SJSA1 (cell line): ENCODE measurements around the gene CLDN1. TPM values are rescaled to one million over a fixed set of nuclear protein-coding genes. Genes with fewer than 3 reads are reported as not detected.

ENCODE experiments used
- DNase-seq, 2 experiments: peaks; one replicate each; pipeline ENCODE4 v3.0.0-alpha.2; 2015 to 2020; ENCODE audit warnings: low spot score in 2 of 2, low read depth in 1 of 2
- H3K27ac ChIP-seq: fragments of 250-450 bp; sonication (Bioruptor Pico); 2 replicates; pipeline ENCODE4 v1.5.1; 2020; ENCODE audit warnings: mild to moderate bottlenecking, moderate library complexity
- H3K27me3 ChIP-seq: fragments of 250-450 bp; sonication (Bioruptor Pico); replicated peaks from 2 replicates; pipeline ENCODE4 v1.5.1; 2020; ENCODE audit warnings: mild to moderate bottlenecking, moderate library complexity
- H3K36me3 ChIP-seq: fragments of 250-450 bp; sonication (Bioruptor Pico); 2 replicates; pipeline ENCODE4 v1.5.1; 2020; ENCODE audit warnings: mild to moderate bottlenecking
- H3K4me1 ChIP-seq: fragments of 250-450 bp; sonication (Bioruptor Pico); replicated peaks from 2 replicates; pipeline ENCODE4 v1.6.1; 2021; ENCODE audit warnings: mild to moderate bottlenecking
- H3K4me3 ChIP-seq: fragments of 250-450 bp; sonication (Bioruptor Pico); 2 replicates; pipeline ENCODE4 v1.5.1; 2020; ENCODE audit warnings: mild to moderate bottlenecking
- H3K9me3 ChIP-seq: fragments of 250-450 bp; sonication (Bioruptor Pico); replicated peaks from 2 replicates; pipeline ENCODE4 v1.5.1; 2020; ENCODE audit warnings: mild to moderate bottlenecking
- total RNA-seq: library from RNA; depleted of rRNA; stranded (reverse); fragments of >200 nt; shearing (Covaris generic); gene quantifications from 2 replicates; pipeline ENCODE4 v1.2.3, GENCODE V29; 2014

CLDN1 gene
- total RNA-seq, 1 experiment from 2014 or later = 2.4 TPM

DNA sequence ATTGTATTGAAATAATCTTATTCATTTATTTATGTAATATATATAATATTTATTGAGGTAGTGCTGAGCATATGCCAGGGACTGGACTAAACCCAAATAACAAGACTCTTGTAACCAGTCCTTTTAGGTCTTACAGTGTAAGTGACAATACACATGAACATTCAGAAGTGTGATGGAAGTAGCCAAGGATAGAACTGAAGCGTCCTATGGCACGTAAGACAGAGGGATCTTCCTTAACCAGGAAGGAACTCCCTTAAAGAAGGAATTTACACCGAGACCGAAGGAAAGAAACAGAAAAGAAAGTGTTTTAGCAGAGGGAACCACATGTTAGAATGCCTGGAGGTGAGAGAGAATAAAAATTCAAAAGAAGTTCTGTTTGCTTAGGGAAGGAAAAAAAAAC lies 23.6 kb upstream of the CLDN1 start:
- H3K9me3 ChIP-seq = no peaks in the 10 kb centered on the region
- H3K27ac ChIP-seq = peak overlapping the region; percentile 99
- peaks cover 26% of the 10 kb centered on the region for H3K4me1 ChIP-seq
- no peak overlapping the region; the same call in 1 of the 2 replicates for H3K4me3 ChIP-seq
- H3K36me3 ChIP-seq = no peaks in the 10 kb centered on the region
- peak in 1 of 2 experiments; percentile 50 for DNase-seq
- H3K27me3 ChIP-seq = no peaks in the 10 kb centered on the region

DNA sequence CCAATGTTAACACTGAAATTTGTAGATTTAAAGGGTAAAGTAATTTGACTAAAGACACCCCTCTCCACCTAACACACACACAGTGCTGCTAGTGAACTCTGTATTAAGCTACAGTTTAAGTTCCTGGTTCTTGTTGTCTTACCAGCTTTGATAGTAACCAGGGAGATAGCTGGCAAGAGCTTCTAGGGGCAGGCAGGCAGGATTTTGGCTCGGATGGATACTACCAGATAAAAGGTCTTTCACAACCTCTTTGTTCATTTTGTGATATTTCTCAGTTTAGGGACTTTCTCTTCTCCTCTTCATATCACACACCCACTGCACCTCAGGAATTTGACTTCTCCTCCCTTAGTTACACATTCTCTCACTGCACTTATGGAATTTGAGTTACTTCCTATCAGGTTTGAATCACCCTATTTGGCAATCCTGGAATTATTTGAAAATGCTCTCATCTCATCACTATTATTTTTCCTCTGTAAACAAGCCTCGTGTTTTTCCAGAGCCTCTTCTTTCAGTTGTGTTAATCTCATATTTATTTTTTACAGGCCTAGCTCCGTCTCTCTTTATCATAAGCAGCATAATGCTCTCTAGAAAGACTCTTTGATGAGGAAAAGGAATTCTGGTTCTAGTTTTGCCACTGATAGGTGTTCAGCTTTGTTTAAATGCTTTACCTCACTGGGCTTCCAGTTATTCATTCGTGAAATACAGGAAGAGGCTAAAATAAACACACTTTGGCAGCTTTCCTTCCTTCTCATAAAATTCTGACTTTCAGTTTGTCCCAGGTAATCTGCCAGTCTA lies 23.0 kb upstream of the CLDN1 start:
- Histone ChIP-seq H3K36me3 (no peaks in the 10 kb centered on the region), H3K27me3 (no peaks in the 10 kb centered on the region), H3K4me1 (peaks cover 26% of the 10 kb centered on the region), H3K27ac (peak overlapping the region; percentile 99), H3K9me3 (no peaks in the 10 kb centered on the region), H3K4me3 (peak overlapping the region; percentile 9; the same call in 1 of the 2 replicates)
- DNase-seq = peak; percentile 55 to 86

DNA sequence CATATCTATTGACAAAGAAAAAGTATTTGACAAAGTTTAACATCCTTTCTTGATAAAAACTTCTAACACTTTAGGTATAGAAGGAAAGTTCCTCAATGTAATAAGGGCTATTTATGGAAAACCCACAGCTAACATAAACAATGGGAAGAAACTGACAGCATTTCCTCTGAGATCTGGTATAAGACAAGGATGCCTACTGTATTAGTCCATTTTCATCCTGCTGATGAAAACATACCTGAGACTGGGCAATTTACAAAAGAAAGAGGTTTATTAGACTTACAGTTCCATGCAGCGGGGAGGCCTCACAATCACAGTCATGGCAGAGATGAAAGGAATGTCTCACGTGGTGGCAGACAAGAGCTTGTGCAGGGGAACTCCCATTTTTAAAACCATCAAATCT lies 17.8 kb upstream of the CLDN1 start:
- Histone ChIP-seq H3K27ac (no peak overlapping the region), H3K27me3 (no peaks in the 10 kb centered on the region), H3K4me1 (peaks cover 23% of the 10 kb centered on the region), H3K4me3 (no peak overlapping the region), H3K36me3 (no peaks in the 10 kb centered on the region), H3K9me3 (no peaks in the 10 kb centered on the region; the same call in 1 of the 2 replicates)
- DNase-seq = no peak

DNA sequence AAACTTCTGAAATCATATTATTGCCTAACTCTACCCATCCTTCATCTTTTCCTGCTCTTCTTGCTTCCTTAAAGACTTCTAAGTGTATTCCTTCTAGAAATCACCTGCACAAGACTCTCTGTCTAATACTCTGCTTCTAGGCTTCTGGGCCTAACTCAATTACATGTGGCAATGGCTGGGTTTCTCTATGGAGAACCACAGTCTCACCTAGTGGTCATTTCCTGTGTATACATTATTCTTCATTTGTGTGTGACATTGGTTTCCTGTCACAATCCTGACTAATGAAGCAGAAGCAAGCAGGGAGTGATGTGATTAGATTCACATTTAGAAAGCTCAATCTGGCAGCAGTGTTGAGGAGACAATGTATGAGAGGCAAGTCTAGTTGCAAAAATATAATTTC lies 16.9 kb upstream of the CLDN1 start:
- Histone ChIP-seq H3K4me3 (no peak overlapping the region), H3K27ac (0 out of 2 replicates have a peak overlapping the region, but pooled peaks have one; percentile 7), H3K36me3 (no peaks in the 10 kb centered on the region), H3K9me3 (no peaks in the 10 kb centered on the region; the same call in 1 of the 2 replicates), H3K27me3 (no peaks in the 10 kb centered on the region), H3K4me1 (peaks cover 16% of the 10 kb centered on the region)
- DNase-seq = peak in 1 of 2 experiments; percentile 15

DNA sequence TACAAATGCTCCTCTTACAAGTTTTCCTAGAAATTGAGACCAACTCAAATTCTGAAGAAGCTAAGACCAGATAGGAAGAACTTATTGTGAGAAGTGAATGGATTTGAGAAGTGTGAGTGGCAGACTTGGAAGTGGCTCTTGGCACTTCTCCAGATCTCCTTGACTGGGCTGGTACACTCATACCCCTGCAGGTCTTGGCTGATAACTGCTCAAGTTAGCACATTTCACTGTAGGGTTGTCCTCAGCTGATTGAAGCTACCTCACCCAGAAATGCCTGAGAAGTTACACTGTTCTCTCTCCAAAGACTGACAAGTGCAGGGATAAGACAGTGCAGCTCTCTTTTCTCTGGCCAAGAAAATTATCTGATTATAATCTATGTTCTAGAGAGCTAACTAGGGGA lies 16.5 kb upstream of the CLDN1 start:
- Histone ChIP-seq H3K9me3 (no peaks in the 10 kb centered on the region; the same call in 1 of the 2 replicates), H3K27ac (0 out of 2 replicates have a peak overlapping the region, but pooled peaks have one; percentile 7), H3K27me3 (no peaks in the 10 kb centered on the region), H3K36me3 (no peaks in the 10 kb centered on the region), H3K4me1 (peaks cover 16% of the 10 kb centered on the region), H3K4me3 (no peak overlapping the region)
- no peak for DNase-seq

DNA sequence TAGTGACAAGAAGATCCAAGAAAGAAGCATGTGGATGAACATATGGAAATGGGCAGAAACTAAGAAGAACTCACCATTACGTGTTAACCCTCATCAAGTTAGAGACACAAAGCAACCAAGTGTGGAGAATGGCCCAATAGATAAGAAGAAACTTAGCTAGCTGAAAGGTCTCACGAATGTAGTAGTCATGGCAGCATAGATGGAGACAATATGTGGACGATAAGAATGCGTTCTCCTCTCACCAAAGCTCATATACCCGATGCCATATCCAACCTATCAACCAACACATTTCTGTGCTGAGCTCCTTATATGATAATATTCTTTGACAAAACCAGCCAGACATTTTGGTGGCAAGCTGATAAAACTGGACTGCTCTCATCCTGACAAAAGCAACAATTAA lies 15.1 kb upstream of the CLDN1 start:
- Histone ChIP-seq H3K36me3 (no peaks in the 10 kb centered on the region), H3K4me1 (peaks cover 16% of the 10 kb centered on the region), H3K27ac (no peak overlapping the region), H3K9me3 (no peaks in the 10 kb centered on the region; the same call in 1 of the 2 replicates), H3K27me3 (no peaks in the 10 kb centered on the region), H3K4me3 (no peak overlapping the region)
- no peak for DNase-seq

DNA sequence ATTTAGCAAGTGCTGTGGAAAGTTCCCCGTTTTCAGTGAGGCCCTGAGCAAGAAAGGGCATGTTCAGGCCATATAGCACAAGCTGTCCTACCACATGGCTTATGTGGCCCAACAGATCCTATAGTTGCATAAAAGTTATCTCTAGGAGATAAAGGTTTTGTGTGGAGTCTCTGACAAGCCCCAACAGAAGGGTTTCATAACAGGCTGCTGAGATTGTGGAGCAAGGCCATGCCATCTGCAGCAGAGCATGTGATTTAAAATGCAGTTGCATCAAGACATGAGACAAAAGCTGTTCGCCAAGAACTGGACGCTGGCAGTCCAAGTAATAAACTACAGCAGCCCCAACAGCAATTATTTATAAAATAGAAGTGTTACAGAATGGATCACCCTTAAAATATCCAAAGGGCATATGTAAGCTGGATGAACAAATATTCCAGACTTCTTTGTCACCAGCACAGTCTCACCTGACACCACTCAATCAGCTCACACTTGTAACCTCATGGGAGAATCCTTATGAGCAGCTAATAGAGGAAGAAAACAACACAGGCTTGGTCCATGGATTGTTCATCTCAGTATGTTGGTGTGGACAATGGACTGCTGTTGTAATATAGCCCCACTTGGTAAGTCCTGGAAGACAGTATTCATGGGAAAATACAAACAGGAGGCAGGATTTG lies 14.4 kb upstream of the CLDN1 start:
- no peaks in the 10 kb centered on the region for H3K27me3 ChIP-seq
- DNase-seq = no peak
- no peak overlapping the region for H3K27ac ChIP-seq
- no peaks in the 10 kb centered on the region for H3K36me3 ChIP-seq
- H3K9me3 ChIP-seq = no peaks in the 10 kb centered on the region; the same call in 1 of the 2 replicates
- H3K4me1 ChIP-seq = peaks cover 16% of the 10 kb centered on the region
- H3K4me3 ChIP-seq = no peak overlapping the region

DNA sequence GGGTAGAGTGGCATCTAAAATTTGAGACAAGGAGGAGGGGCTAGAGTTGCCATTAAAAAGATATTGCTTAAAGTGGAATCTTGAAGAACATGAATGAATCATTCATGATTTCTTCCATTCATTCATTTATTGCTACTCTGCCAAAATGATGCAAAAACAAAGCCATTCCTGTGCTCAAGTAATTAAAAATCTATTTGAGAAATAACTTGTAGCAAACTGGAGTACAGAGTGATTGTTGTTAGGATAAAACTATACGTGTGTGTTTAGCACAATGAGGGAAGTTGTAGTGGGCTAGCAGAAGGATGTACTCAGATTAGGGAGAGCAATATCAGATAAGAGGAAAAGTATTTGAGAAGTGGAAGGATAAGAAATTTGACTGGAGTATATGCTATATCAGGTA lies 11.7 kb upstream of the CLDN1 start:
- Histone ChIP-seq H3K27ac (no peak overlapping the region), H3K27me3 (no peaks in the 10 kb centered on the region), H3K4me1 (peaks cover 5% of the 10 kb centered on the region), H3K9me3 (no peaks in the 10 kb centered on the region), H3K36me3 (no peaks in the 10 kb centered on the region), H3K4me3 (no peak overlapping the region)
- no peak for DNase-seq

DNA sequence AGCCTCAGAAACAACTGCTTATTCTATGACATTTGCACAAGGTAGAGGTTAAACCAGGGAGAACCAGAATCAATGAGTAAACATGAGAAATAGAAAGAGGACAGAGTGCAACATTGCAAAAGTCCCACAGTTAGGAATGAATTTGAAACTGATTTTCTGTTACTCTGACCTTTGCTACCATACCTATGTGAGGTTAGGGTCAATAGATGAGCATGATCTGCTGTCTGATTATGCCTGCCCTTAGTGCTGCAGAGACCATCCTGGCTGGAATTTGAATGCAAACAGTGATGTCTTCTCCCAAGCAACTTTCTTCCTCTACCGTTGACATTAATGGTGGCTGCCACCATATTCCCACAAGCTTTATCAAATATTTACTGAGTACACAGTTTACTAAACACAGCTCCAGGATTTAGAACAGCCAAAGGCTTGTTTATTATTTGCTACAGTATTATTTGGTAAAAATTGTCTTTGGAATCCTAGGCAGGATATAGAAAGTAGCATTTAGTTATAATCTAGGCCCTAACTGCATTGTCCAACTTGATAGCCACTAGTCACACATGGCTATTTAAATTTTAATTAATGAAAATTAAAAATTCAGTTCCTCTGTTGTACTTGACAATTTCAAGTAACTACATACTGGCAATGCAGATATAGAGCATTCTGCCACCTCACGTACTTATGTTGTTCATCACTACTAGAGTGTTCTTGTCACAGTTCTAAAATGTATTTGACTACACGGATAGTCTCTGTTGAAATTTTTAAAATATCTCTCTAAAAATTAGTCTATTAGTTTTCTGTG lies 8.9 kb upstream of the CLDN1 start:
- Histone ChIP-seq H3K4me3 (no peak overlapping the region), H3K9me3 (no peaks in the 10 kb centered on the region), H3K27ac (no peak overlapping the region), H3K36me3 (no peaks in the 10 kb centered on the region), H3K27me3 (no peaks in the 10 kb centered on the region), H3K4me1 (peaks cover 2% of the 10 kb centered on the region)
- DNase-seq = no peak

DNA sequence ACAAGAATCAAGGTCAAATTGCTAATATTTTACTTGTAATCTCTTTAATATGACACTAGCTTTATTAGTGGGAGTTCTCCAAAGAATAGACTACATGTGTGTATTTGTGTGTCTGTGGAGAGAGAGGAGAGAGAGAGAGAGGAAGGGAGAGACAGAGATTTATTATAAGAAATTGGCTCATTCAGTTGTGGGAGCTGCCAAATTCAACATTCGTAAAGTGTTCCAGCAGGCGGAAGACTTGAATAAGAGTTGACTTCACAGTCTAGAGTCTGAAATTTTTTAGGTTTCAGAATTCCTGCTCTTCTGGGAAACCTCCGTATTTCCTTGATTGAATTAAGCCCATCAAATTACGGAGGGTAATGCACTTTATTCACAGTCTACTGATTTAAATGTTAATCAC lies 4.7 kb upstream of the CLDN1 start:
- no peak for DNase-seq
- Histone ChIP-seq H3K36me3 (no peaks in the 10 kb centered on the region), H3K27me3 (no peaks in the 10 kb centered on the region), H3K27ac (no peak overlapping the region), H3K4me1 (peaks cover 26% of the 10 kb centered on the region), H3K4me3 (no peak overlapping the region), H3K9me3 (no peaks in the 10 kb centered on the region)

DNA sequence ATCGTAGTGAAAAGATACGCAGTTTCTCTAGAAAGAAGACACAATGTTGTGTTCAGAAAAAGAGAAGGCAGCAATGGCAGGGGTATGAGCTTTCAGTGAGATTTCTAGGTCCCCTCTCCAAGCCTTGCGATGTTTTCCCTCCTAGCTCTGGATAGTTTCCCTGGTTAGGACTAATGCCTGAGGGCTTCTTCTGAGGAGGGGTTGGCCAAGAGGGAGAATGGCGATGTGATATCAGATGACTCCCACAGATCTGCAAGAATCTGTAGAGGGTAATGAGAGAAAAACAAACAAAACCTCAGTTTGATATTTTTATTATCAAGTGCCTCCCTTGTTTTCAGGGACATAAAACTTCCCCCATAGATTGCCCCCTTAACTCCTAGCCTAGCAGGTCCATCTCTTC lies 4.1 kb upstream of the CLDN1 start:
- Histone ChIP-seq H3K9me3 (no peaks in the 10 kb centered on the region), H3K4me3 (no peak overlapping the region), H3K36me3 (no peaks in the 10 kb centered on the region), H3K27me3 (no peaks in the 10 kb centered on the region), H3K4me1 (peaks cover 30% of the 10 kb centered on the region), H3K27ac (no peak overlapping the region)
- DNase-seq = no peak

DNA sequence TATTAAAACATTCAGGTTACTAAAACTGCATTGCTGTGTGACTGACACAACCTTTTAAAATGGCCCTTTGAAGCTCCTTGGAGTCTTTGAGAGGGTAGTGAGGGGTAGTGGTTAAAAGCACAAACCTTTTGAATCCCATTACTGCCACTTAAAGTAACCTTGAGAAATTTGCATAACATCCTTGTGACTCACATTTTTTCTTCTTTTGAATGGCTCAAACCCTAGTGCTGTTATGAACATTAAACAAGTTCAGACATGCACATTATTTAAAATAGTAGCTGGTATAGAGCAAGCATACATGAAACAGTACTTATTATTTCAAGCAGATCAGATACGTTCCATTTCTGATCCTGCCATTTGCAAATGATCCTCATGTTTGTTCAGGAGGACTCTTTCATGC lies 3.7 kb upstream of the CLDN1 start:
- H3K4me1 ChIP-seq = peaks cover 30% of the 10 kb centered on the region
- H3K27me3 ChIP-seq = no peaks in the 10 kb centered on the region
- H3K4me3 ChIP-seq = no peak overlapping the region
- no peak overlapping the region for H3K27ac ChIP-seq
- H3K36me3 ChIP-seq = no peaks in the 10 kb centered on the region
- no peak for DNase-seq
- no peaks in the 10 kb centered on the region for H3K9me3 ChIP-seq

DNA sequence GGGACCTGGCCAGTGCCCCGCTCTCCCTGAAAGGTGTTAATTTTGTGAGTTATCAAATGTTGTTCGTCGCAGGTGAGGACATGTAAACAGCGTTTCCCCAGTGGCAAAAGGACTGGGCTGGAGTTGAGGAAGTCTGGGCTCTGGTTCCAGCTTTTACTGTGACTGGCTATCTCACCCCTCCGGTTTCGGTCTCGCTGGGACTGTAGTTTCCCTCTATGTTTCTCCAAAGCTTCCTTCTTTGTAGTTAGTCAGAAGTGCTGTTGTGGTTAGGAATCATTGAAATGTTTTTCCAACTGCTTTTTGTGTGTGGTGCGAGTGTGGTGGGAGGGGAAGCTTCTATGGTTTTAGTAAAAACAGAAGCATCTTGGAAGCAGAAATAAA lies 990 bp upstream of the CLDN1 start:
- Histone ChIP-seq H3K27ac (peak overlapping the region; percentile 28; the same call in 1 of the 2 replicates), H3K9me3 (no peaks in the 10 kb centered on the region), H3K36me3 (no peaks in the 10 kb centered on the region), H3K4me1 (peaks cover 30% of the 10 kb centered on the region), H3K4me3 (peak overlapping the region; percentile 42), H3K27me3 (no peaks in the 10 kb centered on the region)
- DNase-seq = peak; percentile 45 to 55
